GM12891 (cell line): Measurements from ENCODE around the gene C1QTNF5.

ENCODE experiments used
- POLR2A ChIP-seq: IDR thresholded peaks from 2 replicates; pipeline ENCODE4 v1.6.1; 2011; ENCODE audit warnings: low read depth, low read length, control low read depth
- POU2F2 ChIP-seq: IDR thresholded peaks from 2 replicates; pipeline ENCODE4 v1.6.1; 2011; ENCODE audit warnings: low read depth, mild to moderate bottlenecking, control low read depth, low read length, moderate library complexity

DNA sequence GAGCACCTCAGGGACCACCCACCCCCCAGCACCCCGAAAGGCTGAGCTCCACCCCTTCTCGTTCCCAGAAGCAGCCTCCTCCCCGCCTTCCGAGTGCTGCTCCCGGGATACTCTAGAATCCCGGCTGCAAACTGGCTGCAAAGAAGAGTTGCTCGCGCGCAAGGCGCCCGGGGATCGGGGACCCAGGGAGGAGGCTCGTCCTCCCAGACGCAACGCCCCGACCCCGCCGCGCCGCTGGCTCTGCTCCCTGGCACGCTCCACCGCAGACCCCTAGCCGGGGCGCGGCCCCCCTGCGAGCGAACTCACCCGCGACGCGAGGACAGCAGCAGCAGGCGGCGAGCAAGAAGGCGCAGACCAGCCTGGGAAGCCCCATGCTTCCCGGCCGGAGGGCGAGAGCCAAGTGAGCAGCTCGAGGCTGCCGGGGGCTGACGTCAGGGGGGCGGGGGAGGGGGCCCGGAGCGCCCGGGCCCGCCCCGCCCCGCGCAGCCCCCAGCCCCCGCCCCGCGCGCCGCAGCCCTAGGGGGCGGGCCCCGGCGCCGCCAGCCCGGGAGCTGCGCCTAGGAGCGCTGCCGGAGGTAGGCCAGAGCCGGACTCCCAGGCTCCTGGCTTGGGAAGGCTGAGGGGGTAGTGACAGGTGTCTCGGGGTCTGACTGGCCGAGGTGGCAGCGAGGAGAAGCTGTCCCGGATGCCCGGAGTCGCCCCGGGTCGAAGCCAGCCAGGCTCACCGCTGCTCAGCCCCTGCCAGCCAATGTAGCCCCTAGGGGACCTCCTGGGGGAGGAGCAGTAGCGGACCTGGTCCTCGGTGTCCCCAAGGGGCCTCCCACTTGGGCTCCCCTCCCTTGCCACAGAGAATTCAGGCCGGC lies 23.7 kb downstream of the C1QTNF5 start, which contains the start of gene MCAM:
- TF ChIP-seq POU2F2 (no peak), POLR2A (no peak)
